Measurements from ENCODE around the gene CERS2.
"Not testable (repeated sequence)": the region's sequence is repeated elsewhere in the genome, so short reads cannot be mapped to it uniquely, and the experiment has no call there.

Gene CERS2

GRCh38 chr1:150968491-150968890 lies 6.1 kb downstream of the CERS2 start:
- no peak for DNase-seq

- DNase-seq, result no peak
These were observed 6.7 kb downstream of the CERS2 start for GRCh38 chr1:150967936-150968335.

- no peak for DNase-seq
These were observed 8.6 kb downstream of the CERS2 start for GRCh38 chr1:150966011-150966410.

DNA sequence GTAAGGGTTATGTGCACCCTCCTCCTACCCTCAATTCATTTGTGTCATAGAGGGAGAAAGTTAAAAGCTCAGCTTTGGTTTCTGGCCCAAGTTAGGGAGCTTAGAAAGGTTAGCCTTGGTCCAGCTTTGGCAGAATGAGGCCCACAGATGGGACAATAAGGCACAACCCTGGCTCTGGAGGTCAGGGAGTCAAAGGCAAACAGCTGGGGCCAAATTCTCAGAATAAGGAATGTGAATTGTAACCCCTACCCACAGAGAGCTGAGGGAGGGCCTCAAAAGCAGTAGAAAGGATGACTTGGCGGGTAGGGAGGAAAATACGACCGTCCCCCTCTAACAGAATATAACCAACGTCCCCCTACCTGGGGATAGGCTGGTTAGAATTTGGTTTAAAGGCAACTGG lies 9.0 kb downstream of the CERS2 start:
- DNase-seq, result no peak

DNA sequence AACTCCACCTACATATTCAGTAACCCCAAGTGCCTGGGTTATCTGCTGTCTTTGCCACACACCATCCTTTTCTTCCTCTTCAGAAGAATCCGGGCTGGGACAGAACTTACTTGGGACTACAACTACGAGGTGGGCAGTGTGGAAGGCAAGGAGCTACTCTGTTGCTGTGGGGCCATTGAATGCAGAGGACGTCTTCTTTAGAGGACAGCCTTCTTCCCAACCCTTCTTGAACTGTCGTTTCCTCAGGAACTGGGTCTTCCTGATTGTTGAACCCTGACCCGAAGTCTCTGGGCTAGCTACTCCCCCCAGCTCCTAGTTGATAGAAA lies 10.5 kb downstream of the CERS2 start:
- DNase-seq, result no peak

DNA sequence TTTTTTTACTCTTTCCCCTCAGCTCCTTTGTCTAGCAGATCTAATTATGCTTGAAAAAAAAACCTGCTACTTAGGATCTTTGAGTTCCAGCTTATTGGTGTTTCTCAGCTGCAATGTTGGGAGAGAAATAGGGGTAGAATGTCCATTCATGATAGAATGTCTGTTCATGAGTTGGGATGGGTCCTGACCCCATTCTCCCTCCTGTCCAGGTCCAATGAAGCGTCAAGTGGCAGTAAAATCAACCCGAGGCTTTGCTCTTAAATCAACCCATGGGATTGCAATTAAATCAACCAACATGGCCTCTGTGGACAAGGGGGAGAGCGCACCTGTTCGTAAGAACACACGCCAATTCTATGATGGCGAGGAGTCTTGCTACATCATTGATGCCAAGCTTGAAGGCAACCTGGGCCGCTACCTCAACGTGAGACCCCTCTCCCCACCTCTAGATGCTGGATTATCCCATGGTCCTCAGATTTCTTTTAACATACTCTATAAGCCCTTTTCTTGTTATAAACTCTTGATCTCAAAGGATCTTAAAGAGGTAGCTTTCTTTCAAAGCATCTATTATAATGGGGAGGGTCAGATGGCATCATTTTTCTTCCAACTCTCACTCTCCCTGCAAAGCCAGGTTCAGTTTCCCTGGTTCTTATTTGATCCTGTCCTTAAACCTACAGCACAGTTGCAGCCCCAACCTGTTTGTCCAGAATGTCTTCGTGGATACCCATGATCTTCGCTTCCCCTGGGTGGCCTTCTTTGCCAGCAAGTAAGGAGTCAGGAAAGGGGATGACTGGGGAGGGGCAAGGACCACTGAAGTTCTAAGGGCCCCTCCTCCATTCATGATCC lies 11.1 kb downstream of the CERS2 start:
- DNase-seq, result no peak

DNA sequence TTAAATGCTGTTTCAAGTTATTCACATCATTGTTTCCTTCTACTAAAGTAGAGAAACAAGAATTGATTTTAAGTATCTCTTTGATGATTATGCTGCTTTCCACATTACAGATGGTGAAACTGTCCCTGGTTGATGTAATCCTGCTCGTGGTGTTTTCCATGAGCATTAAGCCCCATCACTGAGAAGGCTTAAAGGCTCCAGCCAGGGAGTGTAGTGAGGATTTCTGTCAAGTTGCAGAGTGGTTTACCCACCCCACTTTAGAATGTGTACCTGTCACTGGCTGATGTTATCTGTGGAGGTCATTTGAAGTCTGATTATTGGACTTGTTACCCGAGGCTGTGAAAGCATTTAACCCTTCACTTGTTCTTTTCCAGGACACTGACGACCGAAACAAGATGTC lies 12.9 kb downstream of the CERS2 start:
- no peak for DNase-seq

- no peak for DNase-seq
These were observed 14.0 kb downstream of the CERS2 start for GRCh38 chr1:150960646-150961045.

GRCh38 chr1:150957666-150958065 lies 17.0 kb downstream of the CERS2 start:
- no peak for DNase-seq

DNA sequence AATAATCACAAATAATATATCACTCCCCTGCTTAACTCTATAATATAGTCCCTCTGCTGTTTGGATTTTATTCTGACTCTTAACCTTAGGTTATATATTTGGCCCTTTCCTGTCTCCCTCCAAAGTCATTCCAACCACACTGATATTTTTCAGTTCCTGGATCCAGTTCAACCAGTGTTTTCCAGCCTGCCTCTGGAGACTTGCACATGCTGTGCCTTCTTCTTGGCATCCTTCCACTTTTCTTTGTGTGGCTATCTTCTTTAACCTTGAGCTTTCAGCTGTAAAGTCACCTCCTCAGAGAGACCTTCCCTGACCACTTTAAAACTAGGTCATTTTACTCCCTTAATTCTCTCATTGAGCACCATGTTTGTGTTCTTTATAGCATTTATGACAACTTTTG lies 19.4 kb downstream of the CERS2 start:
- no peak for DNase-seq

GRCh38 chr1:150954708-150955107 lies 19.9 kb downstream of the CERS2 start:
- no peak for DNase-seq

GRCh38 chr1:150944856-150945255 lies 29.8 kb downstream of the CERS2 start:
- no peak for DNase-seq

- no peak for DNase-seq
These were observed 42.9 kb downstream of the CERS2 start for GRCh38 chr1:150931773-150932172.

DNA sequence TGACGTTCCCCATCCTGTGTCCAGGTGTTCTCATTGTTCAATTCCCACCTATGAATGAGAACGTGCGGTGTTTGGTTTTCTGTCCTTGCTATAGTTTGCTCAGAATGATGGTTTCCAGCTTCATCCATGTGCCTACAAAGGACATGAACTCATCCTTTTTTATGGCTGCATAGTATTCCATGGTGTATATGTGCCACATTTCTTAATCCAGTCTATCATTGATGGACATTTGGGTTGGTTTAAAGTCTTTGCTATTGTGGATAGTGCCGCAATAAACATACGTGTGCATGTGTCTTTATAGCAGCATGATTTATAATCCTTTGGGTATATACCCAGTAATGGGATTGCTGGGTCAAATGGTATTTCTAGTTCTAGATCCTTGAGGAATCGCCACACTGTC lies 45.9 kb downstream of the CERS2 start:
- not testable (repeated sequence) for DNase-seq

DNA sequence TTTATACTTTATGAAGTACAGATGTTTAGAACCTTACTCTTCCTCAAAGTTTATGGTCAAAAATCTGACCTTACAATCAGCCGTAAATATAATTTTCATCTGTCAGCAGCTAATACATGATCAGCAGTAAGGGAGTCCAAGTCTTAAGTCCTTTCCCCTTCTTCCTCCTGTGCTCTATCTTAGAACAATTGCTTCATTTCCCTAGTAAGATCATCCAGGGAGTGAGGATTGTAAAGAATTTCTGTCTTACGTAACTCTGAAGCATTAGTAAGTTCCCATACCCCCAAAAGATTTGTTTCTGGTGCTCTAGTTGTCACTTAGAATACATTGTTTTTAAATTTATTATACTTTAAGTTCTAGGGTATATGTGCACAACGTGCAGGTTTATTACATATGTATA lies 46.3 kb downstream of the CERS2 start:
- DNase-seq, result no peak

DNA sequence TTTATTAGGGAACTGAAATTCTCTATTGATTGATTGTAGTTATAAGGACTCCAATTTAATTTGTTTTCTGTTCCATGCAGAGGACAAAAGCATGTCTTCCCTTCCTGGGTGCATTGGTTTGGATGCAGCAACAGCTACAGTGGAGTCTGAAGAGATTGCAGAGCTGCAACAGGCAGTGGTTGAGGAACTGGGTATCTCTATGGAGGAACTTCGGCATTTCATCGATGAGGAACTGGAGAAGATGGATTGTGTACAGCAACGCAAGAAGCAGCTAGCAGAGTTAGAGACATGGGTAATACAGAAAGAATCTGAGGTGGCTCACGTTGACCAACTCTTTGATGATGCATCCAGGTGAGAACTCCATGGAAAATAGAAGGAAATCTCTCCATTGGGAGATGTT lies 47.0 kb downstream of the CERS2 start:
- DNase-seq, result no peak

DNA sequence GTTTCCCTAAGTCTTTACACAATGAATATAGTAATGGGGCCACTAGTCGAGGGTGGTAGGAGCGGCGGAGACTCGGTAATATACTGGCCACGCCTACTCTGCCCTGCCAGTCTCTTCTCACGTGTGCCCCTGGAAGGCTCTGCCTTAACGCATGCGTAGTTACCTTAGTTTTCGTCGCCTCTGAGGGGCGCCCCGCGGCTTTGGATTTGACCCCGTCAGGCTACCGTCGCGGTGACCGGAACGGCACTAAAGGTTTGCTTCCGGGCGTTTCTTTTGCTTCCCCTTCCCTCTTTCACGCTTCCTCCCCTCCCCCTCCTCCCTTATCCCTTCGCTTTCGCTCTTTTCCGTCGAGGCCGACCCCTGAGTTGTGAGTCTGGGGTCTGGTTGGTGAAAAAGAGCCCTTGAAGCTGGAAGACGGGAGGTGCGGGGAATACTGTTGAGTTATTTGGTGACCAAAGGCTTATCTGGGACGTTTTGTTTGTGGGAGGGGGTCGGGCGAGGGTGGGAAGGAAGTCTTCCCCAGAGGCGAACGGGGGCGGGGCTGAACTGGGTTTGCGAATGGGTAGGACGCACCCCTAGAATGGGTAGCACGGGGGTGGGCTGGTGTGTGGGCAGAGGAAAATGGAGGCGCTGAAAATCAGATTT lies 48.4 kb downstream of the CERS2 start, which contains the start of gene SETDB1:
TSS of gene SETDB1 (plus strand) at position 267 of the 645 bp plus-strand sequence. CDS start 1,352 bp downstream, outside the sequence.
- peak; percentile 97 for DNase-seq

- no peak for DNase-seq
These were observed 49.6 kb downstream of the CERS2 start for GRCh38 chr1:150925080-150925479.

DNA sequence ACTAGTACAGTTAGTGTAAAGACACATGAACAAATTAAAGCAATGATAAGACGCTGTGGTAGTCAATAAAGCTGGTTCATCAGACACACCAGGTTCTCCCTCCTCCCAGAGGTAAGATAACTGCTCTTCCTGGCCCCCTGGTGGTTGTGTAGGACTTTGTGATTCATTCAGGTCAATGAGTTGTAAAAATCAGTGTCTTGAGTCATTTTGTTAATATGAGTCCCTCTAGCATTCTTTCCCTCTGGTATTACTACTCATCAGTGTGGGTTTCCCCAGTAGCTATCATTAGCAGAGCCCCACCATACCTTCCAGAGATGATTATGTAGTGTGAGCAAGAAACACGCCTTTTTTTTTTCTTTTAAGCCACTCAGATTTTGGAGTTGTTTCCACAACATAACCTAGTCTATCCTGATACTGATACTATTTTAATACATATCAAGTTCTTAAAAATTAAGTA lies 52.1 kb downstream of the CERS2 start:
- peak; percentile 46 for DNase-seq

DNA sequence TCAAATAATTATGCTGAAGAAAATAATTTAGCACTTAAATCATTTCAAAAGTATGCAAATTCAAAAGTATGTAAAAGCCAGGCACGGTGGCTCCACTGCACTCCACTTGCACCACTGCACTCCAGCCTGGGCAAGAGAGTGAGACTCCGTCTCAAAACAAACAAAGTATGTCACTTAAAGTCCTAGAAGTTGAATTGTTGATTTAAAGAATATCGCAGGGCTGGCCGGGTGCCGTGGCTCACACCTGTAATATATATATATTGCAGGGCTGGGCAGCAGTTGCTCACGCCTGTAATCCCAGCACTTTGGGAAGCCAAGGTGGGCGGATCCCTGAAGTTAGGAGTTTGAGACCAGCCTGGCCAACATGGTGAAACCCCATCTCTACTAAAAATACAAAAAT lies 57.2 kb downstream of the CERS2 start:
- DNase-seq, result no peak
